ENCODE data around the gene SPATS2.
"Not testable (repeated sequence)": the region's sequence is repeated elsewhere in the genome, so short reads cannot be mapped to it uniquely, and the experiment has no call there.

SPATS2 gene

DNA sequence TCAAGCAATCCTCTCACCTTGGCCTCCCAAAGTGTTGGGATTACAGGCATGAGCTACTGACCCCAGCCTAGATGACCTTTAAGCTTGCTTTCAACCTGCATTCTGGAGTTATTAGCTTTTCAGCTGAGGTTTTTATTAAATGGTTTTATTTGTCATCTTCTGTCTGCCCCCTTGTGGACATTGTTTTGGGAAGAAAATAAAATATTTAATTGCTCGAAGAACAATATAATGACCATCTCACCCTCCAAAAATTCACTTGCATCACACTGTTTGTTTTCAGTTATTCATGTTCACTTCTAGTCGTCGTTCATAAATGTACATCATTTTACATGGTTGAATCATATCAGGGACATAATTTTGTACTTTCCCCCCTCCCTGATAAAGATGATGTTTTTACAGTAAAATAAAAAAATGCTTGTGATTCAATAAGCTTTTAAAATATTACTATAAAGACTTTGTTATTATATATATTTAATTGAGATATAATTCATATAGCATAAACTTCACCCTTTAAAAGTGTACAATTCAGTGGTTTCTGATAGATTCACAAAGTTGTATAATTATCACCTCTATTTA is 10.1 kb upstream of the SPATS2 start:
- FAIRE-seq, result peak; percentile 63

DNA sequence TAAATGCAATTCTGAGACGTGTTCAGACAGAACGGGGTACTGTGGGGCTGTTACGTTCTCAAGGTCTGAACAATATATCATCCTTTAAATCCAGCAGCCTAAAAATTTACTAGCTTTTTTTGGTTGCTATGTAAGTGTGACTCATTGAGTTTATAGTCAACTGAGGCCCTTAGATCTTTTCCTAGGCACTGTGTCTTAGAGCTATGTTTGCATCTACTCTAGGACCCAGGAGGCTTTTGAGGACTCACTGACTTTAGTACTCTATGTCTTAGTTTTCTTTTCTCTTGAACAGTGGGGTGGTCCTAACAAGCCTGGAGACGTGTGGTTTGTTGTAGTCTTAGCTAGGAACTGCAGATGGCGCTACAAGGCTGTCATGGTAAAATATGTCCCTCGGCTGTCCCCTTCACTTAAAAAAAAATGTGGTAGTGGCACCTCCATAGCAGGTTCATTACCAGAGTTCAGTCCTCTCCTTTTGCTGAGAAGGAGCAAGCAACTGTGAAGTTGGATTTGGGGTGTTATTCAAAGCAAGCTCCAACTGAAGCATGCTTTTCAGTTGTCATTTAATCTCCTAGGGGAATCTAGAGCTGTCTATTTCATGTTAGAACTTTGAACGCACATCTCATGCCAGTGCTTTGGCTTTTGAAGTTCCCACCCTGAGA is 8.7 kb upstream of the SPATS2 start:
- FAIRE-seq, result peak; percentile 94

DNA sequence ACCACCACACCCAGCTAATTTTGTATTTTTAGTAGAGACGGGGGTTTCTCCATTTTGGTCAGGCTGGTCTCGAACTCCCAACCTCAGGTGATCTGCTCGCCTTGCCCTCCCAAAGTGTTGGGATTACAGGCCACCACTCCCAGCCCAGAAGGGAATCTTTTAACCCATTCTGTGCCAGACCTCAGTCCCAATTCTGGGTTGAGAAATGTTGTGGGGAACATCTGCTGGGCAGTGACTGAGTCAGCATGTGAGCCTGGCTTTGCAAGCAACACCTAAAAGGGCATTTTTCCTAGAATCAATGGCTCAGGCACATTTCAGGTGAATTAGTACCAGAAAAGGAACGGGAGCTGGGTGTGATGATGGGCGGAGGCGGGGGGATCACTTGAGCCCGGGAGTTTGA is 7.6 kb upstream of the SPATS2 start:
- no peak for FAIRE-seq

DNA sequence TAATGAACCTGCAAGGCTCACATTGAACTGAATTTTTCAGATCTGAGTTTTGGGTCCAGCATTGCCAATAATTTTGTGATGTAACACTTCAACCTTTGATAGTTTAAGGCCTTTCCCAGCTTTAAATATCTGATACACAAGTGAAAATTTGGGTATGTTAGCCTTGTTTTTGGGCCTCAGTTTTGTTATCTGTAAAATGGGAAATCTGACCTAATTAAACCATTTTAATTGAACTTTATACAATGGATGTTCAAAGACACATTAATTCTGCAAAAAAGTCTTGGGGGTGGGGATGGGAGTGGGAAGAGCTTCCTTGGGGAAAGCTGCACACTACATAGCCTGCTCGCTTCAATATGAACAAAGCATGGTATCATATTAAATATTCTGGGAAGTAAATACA is 5.2 kb upstream of the SPATS2 start:
- FAIRE-seq, result no peak

DNA sequence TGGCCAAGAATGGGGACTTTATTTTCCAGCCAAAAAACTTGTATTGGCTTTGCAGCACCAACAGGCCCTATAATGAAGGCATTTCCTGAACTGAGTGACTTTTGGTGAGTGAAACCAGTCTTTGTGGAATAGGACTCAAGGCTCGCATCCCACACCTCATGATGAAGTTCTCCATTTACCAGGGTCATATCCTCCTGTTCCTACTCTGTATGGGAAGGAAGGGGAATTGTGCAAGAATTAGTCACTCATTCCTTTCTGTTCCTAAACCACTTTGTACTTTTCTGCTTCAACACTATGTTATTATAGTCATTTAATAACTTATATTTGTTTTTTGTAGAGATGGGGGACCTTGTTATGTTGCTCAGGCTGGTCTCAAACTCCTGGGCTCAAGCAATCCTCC is 2.3 kb upstream of the SPATS2 start:
- no peak for FAIRE-seq

DNA sequence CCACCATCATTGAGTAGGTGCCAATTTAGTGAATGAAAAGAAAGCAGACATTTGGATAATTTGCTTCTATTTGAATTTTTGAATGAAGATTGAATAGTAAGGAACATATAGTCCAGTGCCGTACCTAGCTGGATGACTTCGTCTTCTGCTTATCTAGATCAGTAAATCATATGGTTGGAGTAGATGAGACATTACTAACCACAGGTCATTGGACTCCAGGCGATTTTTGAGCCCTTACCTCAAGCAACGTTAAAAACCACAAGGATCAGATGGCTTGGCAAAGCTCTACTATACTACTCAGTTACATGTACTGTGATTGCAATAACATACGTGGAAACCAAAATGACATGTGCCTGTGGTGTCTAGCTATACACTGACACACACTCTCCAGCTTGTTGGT is 1.7 kb upstream of the SPATS2 start:
- no peak for FAIRE-seq

DNA sequence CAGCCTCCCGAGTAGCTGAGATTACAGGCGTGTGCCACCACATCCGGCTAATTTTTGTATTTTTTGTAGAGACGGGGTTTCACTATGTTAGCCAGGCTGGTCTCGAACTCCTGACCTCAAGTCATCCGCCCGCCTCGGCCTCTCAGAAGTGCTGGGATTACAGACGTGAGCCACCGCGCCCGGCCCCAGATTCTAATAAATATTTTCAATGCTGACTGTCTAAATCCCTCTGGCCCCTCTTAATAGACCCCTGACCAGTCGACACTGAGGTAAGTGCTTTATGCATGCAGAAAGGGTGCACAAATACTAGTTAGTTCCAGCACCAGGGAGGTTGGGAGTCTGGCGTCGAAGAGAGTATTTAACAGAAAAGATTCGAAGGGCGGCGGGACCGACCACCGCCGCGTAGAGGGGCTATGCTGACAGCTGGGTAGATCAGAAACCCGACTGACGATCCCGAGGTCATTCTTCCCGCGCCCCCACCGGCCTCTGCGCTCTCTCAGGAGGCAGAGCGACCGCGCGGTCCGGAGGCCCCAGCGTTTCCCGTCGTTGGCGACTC is 1.1 kb upstream of the SPATS2 start:
- no peak for FAIRE-seq

DNA sequence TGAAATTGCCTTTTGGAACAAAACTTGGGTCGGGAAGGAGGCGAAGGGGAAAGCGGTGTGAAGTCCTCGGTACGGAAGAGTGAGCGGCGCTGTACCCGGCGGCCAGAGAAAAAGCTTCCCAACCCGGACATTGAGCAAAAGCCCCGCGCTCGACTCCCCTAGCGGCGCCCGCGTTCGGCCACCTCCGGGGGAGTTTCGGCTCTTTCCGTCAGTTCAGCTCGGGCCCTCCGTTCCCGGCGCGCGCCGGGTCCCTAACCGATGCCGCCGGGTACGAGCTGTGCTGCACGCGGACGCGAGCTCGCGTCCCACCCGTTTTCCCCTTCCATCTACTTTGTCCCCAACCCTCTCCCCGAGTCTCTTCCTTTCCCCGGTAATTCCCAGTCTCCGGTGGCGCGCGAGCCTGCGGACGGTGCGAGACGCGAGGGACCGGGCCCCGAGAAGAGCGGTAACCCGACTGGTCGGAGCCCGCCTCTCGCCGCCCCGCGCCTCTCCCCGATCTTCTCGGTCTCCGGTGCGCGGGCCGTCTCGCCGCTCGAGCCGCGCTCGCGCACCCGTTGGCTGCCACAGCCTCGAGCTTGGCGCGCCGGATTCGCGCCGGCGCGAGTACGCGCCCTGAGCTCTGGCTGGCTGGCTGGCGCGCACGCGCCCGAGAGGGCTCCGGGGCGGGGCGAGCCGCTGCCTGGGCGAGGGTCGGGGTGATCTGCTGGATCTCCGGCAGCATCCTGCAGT is 446 bp upstream of the SPATS2 start:
- FAIRE-seq, result no peak

DNA sequence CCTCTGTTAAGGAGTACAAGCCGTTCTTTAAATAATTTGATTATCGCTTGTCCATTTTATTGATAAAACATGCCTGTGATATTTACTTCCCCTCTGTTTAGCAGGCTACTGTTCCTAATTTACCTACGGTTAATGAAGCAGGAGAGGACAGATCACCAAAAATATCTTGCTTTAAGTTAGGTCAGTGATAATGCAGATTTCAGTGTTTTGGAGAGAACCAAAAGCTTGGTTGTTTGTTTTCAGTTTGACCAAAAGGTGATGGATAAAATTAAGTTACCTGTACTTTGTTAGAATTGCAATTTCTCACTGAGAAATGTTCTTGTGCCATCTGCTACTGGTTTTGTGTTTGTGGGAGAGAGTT is 958 bp downstream of the SPATS2 start:
- FAIRE-seq, result no peak

DNA sequence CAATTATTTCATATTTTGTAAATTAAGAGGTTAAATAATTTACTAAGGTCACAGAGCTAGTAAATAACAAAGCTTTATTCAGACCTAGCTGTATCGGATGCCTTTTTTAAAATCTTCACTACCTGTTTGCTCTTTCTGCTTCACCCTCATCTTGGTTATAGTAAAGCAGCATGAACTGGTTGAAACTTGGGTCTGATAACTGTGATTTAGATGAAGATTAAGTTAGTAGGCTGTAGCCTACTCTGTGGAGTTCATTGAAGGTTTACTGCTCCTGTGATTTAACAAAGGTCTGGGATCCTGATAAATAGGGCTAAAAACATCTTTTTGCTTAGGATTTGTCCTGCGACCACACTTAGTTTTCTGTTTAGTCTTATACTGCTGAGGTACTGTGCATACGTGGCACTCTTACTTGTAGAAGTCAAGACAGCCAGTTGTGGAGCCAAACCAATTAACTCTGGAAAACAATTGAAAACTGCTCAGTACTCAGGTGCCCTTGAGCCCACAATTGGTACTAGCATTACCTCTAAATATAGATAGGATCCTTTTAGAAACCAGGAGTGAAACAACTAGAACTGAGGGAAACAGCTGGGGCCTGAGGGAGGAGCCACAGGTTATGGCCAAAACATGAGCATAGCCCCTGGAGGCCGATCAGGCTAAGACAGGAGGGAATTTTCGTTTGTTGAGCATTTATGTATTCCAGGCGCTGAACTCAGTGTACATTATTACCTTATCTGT is 2.3 kb downstream of the SPATS2 start:
- peak; percentile 57 for FAIRE-seq

DNA sequence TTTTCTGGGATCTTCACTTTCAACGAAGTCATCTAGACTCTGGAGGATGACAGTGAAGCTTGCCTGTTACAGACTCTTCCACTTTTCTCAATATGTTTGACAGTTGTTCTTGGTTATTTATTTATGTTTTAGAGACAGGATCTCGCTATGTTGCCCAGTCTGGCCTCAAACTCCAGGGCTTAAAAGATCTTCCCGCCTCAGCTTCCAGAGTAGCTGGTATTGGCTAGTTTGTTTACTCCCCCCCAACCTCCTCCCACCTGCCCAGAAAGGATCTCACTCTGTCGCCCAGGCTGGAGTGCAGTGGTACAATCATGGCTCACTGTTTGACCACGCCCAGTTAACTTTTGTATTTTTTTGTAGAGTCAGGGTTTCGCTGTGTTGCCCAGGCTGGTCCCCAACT is 3.3 kb downstream of the SPATS2 start:
- no peak for FAIRE-seq

DNA sequence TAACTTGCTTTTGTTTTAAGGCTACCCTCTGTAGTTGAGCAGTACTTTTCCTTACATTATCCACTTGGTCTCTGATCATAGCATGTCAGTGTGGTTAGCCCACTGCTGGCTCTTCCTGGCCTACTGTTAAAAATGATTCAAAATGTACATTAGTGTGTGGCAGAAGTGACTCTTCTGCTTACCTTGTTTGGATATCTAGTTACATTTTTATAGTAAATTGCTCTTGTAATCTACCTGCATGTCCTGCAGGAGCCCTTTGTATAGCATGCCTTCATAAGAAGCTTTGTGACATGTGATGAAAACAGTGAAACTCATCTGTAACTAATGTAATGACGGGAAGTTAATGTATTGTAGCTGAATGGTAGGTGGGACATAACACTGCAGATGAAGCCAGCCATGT is 8.1 kb downstream of the SPATS2 start:
- no peak for FAIRE-seq

DNA sequence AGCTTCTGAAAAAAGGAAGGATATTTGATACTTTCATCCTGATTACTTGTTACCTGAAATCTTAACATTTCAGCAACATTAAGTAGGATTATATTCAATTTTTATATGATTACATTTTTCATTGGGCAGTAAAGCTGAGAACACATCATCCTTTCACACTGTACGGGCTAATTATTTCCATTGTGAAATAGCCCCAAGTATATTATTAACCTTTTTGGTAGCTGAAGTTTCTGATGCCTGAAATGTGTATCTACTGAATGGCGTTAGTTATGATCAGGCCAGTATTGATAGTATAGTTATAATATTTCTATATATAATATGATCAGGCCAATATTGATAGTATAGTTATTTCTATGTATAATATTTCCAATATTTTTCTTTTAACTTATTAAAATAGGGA is 10.1 kb downstream of the SPATS2 start:
- FAIRE-seq, result no peak

DNA sequence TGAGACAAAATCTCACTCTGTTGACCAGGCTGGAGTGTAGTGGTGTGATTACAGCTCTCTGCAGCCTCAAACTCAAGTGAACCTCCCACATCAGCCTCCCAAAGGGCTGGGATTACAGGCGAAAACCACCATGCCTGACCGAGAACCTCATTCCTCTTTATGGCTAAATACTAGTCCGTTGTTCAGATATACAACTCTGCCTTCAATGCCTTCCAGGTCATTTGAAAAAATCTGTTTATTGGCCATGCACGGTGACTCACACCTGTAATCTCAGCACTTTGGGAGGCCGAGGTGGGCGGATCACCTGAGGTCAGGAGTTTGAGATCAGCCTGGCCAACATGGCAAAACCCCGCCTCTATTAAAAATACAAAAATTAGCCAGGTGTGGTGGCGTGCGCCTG is 12.9 kb downstream of the SPATS2 start:
- FAIRE-seq, result not testable (repeated sequence)

DNA sequence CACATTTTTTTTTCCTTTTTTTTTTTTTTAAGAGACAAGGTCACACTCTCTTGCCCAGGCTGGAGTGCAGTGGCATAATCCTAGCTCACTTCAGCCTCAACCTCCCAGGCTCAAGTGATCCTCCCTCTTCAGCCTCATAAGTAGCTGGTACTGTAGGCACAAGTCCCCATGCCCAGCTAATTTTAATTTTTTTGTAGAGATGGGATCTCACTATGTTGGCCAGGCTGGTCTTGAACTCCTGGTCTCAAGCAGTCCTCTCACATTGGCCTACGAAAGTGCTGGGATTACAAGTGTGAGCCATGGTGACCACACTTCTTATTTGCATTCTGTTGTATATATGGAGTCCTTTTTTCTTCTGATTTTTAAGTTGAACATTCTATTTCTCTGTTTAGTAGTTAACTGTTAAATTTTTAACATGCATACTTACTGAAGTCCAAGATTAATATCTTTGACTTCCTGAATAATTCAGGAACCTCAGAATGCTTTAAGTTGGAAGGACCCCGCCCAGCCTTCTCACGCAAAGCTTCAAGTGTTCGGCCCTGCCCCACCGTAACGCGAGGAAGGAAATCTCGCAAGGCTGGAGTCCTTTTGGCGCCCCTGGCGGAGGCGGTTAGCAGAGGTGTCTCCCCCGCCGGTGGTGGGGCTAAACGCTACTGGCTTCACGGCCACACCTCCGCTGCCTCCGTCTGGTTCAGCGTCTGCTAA is 21.6 kb downstream of the SPATS2 start:
- no peak for FAIRE-seq

DNA sequence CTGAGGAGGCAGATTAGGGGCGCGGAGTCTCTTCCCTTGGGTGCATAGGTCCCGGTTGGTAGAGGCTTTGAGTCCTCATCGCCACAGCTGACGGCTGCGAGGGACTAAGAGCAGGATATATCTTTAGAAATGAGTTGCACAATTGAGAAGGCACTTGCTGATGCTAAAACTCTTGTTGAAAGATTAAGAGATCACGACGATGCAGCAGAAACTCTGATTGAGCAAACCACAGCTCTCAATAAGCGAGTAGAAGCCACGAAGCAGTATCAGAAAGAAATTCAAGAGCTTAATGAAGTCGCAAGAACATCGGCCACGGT is 22.1 kb downstream of the SPATS2 start:
- no peak for FAIRE-seq

DNA sequence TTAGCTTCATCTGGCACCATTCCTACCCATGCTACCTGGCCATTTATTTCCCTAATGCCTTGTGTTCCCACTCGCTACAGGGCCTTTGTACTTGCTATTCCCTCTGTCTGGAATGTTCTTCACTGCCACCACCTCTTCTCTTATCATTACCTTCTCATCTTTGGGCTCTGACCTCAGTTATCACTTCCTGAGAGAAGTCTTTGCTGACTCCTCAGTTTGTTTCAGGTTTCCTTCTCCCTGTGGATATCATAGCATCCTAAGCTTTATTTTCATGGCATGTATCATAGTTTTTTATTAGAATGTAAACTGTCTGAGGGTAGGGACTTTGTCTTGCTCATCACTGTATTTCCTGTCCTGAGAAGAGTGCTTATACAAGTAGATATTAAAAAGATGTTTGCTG is 29.7 kb downstream of the SPATS2 start:
- no peak for FAIRE-seq

DNA sequence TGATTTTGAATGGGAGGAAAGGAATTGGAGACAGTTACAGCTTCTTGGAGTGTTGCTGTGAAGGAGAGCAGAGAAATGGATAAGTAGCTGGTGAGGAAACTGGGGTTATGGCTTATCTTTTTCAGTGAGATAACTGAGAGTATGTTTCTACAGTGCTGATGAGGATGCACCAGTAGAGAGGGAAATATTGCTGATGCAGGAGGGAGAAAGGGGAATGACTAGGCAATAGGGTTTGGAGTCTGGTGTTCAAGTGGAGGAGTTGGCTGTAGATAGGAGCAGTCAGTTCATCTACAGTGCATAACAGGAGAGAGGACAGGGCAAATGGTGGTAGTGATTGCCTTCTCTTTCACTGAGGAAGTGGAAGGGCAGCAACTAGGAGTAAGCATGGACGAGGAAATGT is 33.0 kb downstream of the SPATS2 start:
- no peak for FAIRE-seq

DNA sequence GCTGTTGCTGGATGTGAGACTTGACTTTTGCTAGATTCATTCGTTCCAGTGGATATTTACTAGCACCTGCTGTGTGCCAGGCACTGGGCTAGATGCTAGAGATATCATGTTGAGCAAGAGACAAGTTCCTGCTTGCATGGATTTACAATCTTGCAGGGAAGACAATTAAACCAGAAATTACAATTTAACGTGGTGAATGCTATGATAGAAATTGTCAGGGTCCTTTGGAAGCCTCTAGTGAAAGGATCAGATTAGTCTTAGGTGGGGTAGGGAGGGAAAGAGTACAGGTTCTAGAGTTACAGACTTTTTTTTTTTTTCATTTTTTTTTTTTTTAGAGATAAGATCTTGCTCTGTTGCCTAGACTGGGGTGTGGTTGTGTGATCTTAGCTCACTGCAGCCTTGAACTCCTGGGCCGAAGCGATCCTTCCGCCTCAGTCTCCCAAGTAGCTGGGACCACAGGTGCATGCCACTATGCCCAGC is 36.7 kb downstream of the SPATS2 start:
- FAIRE-seq, result no peak

DNA sequence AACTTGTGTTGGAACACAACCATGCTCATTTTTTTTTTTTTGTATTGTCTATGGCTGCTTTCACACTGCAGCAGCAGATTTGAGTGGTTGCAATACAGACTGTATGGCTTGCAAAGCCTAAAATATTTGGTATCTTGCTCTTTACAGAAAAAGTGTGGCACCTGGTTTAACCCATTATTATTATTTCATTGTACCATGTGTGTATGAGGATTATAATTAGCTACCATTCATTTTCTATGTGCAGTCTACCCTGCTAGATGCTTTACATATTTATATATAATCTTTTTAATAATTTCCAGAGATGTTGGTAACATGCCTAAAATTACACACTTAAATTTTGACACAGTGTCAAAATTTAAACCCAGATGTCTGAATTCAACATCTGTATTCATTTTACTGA is 37.7 kb downstream of the SPATS2 start:
- no peak for FAIRE-seq

DNA sequence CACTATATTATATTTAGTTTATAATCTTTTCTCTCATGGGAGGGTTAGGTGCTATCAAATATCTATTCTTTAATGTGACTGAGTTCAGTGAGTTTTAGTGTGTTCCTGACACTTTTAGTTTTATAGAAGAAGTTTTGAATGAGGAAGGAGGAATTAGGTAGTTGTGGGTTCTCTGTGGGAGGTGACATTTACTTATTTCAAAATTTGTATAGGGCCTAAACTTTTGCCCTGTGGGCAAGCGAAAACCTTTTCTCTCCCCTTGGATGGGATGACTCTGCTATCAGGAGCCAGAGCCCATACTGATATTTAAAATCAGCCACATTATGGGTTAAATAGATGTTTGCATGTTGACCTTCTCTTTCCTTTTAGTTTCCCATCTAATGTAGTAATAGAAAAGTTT is 43.6 kb downstream of the SPATS2 start:
- FAIRE-seq, result no peak

DNA sequence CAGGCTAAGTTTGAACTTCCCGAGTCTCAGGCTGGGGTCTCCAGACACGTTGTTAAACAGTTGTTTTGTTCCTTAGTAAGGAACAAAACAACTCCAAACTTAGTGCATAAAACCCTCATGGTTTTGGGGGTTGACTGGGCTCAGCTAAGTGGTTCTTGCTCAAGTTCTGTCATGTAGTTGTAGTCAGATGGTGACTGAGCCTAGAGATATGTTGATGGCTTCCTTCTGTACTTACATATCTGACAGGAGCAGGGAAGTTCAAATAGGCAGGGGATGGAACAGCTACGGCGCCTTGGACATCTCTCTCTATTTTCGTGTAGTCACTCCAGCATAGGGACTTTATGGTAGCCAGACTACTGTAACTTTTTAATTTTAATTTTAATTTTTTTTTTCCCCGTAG is 45.7 kb downstream of the SPATS2 start:
- no peak for FAIRE-seq

DNA sequence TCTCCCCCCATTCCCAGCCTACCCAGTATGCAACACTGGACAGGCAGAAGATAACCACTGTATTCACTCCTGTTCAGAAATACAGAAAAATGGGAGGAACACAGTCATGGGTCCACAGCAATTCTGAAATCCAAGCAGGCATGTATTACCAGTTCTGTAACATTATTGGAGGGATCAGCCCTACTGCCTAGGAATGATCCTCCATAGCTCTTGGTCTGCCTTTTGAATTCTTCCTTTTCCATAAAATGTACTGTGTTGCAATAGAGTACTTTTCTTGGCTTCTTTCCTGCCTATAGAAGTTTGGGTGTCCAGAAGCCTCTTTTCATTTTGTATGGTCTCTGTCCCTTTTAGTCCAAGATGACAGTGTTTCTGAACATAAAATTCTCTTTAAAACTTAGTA is 46.5 kb downstream of the SPATS2 start:
- FAIRE-seq, result no peak

Measured in G401.6 (cell line).